Erythroblast (primary cell): Measurements from ENCODE around the gene RBM42.
"Not testable (repeated sequence)": the region's sequence is repeated elsewhere in the genome, so short reads cannot be mapped to it uniquely, and the experiment has no call there.

ENCODE experiments used
- GATA1 ChIP-seq: IDR thresholded peaks from 2 replicates; pipeline ENCODE4 v1.6.1; 2011; ENCODE audit warnings: low read depth, mild to moderate bottlenecking, control low read depth, low read length, moderate library complexity
- POLR2A ChIP-seq: IDR thresholded peaks from 2 replicates; pipeline ENCODE4 v1.6.1; 2011; ENCODE audit warnings: mild to moderate bottlenecking, low read length

GRCh38 chr19:35604436-35604835 is 24.4 kb upstream of the RBM42 start:
- not testable (repeated sequence) for TF ChIP-seq POLR2A, GATA1
